Common myeloid progenitor, CD34-positive (primary cell): ENCODE results near the gene CASKIN2.

ENCODE experiments used
- CTCF ChIA-PET: fragments of 350-600 bp; sonication (Branson Sonifier 250); formaldehyde crosslinking; loops from one replicate; lab custom pipeline; 2021; ENCODE audit warnings: antibody characterized with exemption; lab: Charles Lee
- POLR2A ChIA-PET: fragments of 350-600 bp; sonication (Branson Sonifier 250); formaldehyde crosslinking; loops from one replicate; lab custom pipeline; 2021; ENCODE audit warnings: antibody characterized with exemption; lab: Charles Lee
- DNase-seq, 3 donors: peaks; one replicate each; pipeline versions ENCODE4 v3.0.0 to v3.0.0-alpha.2; 2013
- H3K27ac ChIP-seq, 2 experiments: 1 replicate in 1 of 2; 2 replicates in 1 of 2; pipeline ENCODE4 v1.7.0; 2013; ENCODE audit warnings: inconsistent platforms in 2 of 2, low read length in 2 of 2, mild to moderate bottlenecking in 2 of 2, low read depth in 1 of 2, moderate library complexity in 1 of 2; ENCODE audit not compliant: severe bottlenecking in 2 of 2, insufficient read depth in 1 of 2, poor library complexity in 1 of 2
- H3K27me3 ChIP-seq, 5 experiments: replicated peaks in 2 of 5; 1 replicate in 3 of 5; 2 replicates in 2 of 5; pipeline versions ENCODE4 v1.6.1 to v1.7.0; 2013; ENCODE audit warnings: low read length in 4 of 5, mild to moderate bottlenecking in 2 of 5, moderate library complexity in 2 of 5, inconsistent platforms in 1 of 5; ENCODE audit not compliant: insufficient read depth in 5 of 5, control insufficient read depth in 4 of 5
- H3K36me3 ChIP-seq, 4 experiments: 1 replicate in 2 of 4; 2 replicates in 2 of 4; pipeline versions ENCODE4 v1.6.1 to v1.7.0; 2013; ENCODE audit warnings: low read length in 3 of 4, control low read depth in 1 of 4, mild to moderate bottlenecking in 1 of 4; ENCODE audit not compliant: control insufficient read depth in 4 of 4, insufficient read depth in 4 of 4
- H3K4me1 ChIP-seq, 4 experiments: 1 replicate in 3 of 4; 2 replicates in 1 of 4; pipeline versions ENCODE4 v1.6.1 to v1.7.1; 2013; ENCODE audit warnings: low read length in 3 of 4, mild to moderate bottlenecking in 3 of 4, control low read depth in 1 of 4, inconsistent platforms in 1 of 4, moderate library complexity in 1 of 4; ENCODE audit not compliant: control insufficient read depth in 4 of 4, insufficient read depth in 4 of 4; ENCODE audit errors: control extremely low read depth in 1 of 4
- H3K4me3 ChIP-seq, 7 experiments: 1 replicate in 4 of 7; 2 replicates in 3 of 7; pipeline versions ENCODE4 v1.5.1 to v1.7.0; 2013; ENCODE audit warnings: mild to moderate bottlenecking in 7 of 7, low read length in 6 of 7, moderate library complexity in 6 of 7, inconsistent platforms in 2 of 7, low read depth in 2 of 7, control low read depth in 1 of 7; ENCODE audit not compliant: insufficient read depth in 4 of 7, control insufficient read depth in 1 of 7; ENCODE audit errors: extremely low read depth in 1 of 7
- H3K9me3 ChIP-seq, 5 experiments: 1 replicate in 4 of 5; 2 replicates in 1 of 5; pipeline versions ENCODE4 v1.6.1 to v1.7.1; 2013; ENCODE audit warnings: low read length in 4 of 5, mild to moderate bottlenecking in 2 of 5, inconsistent platforms in 1 of 5, low read depth in 1 of 5, moderate library complexity in 1 of 5; ENCODE audit not compliant: control insufficient read depth in 4 of 5, insufficient read depth in 2 of 5; ENCODE audit errors: control extremely low read depth in 1 of 5
- WGBS: methylation state at CpG from one replicate; pipeline ENCODE4 v1.1.5; 2013; ENCODE audit not compliant: insufficient coverage; 5-methylcytosine and 5-hydroxymethylcytosine counted together

Gene CASKIN2

DNA sequence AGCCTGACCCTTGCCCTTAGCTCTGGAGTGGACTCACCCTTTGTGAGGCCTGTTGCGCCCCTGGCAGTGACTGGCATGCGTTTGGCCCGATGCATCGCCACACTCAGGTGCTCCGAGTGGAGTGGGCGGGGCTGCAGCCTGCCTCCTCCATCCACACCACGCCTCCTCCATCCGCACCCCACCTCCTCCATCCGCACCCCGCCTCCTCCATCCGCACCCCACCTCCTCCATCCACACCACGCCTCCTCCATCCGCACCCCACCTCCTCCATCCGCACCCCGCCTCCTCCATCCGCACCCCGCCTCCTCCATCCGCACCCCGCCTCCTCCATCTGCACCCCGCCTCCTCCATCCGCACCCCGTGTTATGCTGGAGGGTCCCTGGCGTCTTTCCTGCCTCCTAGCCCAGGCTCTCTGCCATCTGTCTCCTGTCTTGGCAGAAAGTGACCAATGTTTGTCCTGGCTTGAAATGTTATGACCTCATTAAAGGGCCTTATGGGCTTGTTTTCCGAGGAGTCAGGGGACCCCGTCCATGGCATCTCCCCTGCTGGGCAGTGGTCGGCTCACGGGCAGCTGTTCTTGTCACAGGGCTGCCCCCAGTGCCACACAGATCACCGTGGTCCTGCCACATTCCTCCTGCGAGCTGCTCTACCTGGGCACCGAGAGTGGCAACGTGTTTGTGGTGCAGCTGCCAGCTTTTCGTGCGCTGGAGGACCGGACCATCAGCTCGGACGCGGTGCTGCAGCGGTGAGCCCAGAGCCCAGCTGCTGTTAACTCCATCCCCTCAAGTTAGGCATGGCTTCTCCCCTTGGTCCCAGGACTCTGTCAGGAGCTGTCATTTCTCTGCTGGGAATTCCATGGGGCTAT lies 43.6 kb upstream of the CASKIN2 start:
- ChIA-PET CTCF (interaction anchor here (0.8 to 1.6 kb wide), 6 partner anchors 7 to 148 kb away, joined by 3 to 5 read pairs (median 3); partner anchors contain the start of gene MYO15B), POLR2A (no interaction called here)
- Histone ChIP-seq H3K4me3 (no peak overlapping the region), H3K27me3 (no peaks in the 10 kb centered on the region), H3K4me1 (no peaks in the 10 kb centered on the region), H3K27ac (no peak overlapping the region), H3K9me3 (no peaks in the 10 kb centered on the region), H3K36me3 (peaks cover 2 to 11% (median 5%) of the 10 kb centered on the region in 4 experiments)
- DNase-seq = no peak
- WGBS = 95% methylated on average over 17 of the region's 38 CpGs

DNA sequence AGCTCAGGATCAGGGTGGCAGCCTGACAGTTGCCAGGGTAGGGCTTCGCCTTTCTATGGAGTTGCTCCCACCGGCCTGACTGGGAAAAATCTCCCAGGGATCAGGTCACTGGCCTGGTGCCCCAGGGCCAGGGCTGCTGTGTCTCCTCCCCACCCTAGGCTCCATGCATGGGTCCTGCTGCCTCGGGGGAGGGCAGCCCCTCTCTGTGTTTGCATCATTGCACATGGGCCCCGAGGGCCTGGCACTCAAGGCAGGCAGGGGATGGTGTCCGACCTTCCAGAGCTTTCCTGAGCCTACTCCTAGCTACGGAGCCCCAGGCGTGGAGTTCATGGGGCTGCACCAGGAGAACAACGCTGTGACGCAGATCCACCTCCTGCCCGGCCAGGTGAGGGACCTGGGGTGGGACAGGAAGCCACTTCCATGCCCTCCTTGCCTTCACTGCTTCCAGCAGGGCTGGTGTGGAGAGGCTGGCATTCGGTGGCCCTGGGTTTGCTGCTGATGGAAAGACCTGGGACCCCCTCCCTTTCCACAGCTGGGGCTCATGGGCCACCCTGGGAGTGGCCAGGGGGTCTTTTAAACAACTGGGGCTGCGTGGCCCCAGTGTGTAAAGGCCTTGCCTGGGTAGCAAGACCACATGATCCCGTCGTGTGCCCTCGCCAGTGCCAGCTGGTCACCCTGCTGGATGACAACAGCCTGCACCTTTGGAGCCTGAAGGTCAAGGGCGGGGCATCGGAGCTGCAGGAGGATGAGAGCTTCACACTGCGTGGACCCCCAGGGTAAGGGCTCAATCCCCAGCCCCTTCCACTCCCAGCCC lies 42.7 kb upstream of the CASKIN2 start:
- peaks cover 0 to 7% (median 0%) of the 10 kb centered on the region in 4 experiments for H3K4me1 ChIP-seq
- no peak for DNase-seq
- CTCF ChIA-PET = interaction anchor here (0.8 to 1.6 kb wide), 4 partner anchors 13 to 148 kb away, joined by 3 to 5 read pairs (median 4); partner anchors contain the start of gene MYO15B
- POLR2A ChIA-PET = no interaction called here
- H3K4me3 ChIP-seq = no peak overlapping the region
- peaks cover 0 to 4% (median 1%) of the 10 kb centered on the region in 4 experiments for H3K36me3 ChIP-seq
- 96% methylated on average over 18 of the region's 18 CpGs for WGBS
- H3K27ac ChIP-seq = no peak overlapping the region
- no peaks in the 10 kb centered on the region for H3K9me3 ChIP-seq
- H3K27me3 ChIP-seq = no peaks in the 10 kb centered on the region

DNA sequence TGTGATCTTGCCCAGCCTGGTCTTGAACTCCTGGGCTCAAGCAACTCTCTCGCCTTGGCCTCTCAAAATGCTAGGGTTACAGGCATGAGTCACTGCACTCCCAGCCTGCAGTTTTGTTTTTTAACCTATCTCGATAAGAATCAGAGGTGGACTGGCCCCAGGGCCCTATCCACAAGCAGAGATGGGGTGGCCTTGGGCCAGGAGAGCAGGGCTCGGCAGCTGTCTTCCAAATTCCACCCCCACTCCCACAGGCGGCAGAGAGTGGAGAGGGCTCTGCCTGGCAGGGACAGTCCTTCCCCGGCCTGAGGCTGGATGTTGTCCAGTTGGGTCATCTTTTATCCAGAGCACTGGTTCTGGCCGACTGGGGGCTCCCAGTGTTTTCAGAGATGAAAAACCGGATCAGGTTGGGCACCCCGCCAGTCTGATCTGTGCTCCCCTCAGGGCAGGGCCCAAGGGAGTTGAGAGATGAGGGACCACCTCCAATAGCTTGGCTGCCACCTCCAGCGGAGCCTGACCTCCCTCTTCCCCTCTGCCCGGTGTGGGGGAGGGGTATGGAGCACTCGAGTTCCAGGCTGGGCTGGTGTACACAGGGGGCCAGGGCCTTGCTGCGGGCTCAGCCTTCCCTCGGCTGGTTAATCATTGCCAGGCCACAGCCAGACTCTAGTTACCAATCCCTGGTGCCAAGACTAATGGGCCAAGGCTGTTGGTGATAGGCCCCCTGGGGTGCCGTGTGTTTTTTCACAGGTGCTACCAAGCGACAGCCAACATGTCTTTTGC lies 41.9 kb upstream of the CASKIN2 start:
- CTCF ChIA-PET = interaction anchor here (1.4 to 1.6 kb wide), 2 partner anchors 14 to 31 kb away, joined by 4 to 5 read pairs; partner anchors contain the start of gene MYO15B
- no peaks in the 10 kb centered on the region for H3K9me3 ChIP-seq
- no peaks in the 10 kb centered on the region for H3K27me3 ChIP-seq
- no peak overlapping the region for H3K27ac ChIP-seq
- H3K36me3 ChIP-seq = peaks cover 0 to 3% (median 0%) of the 10 kb centered on the region in 4 experiments
- no peak for DNase-seq
- POLR2A ChIA-PET = no interaction called here
- WGBS = 95% methylated on average over 11 of the region's 15 CpGs
- H3K4me1 ChIP-seq = peaks cover 0 to 11% (median 0%) of the 10 kb centered on the region in 4 experiments
- H3K4me3 ChIP-seq = no peak overlapping the region

GRCh38 chr17:75555679-75556153 lies 40.4 kb upstream of the CASKIN2 start:
- ChIA-PET CTCF (no interaction called here), POLR2A (no interaction called here)
- Histone ChIP-seq H3K27ac (no peak overlapping the region), H3K27me3 (no peaks in the 10 kb centered on the region), H3K4me3 (no peak overlapping the region), H3K36me3 (peaks cover 0 to 3% (median 0%) of the 10 kb centered on the region in 4 experiments), H3K4me1 (peaks cover 0 to 11% (median 0%) of the 10 kb centered on the region in 4 experiments), H3K9me3 (no peaks in the 10 kb centered on the region)
- no peak for DNase-seq
- 92% methylated on average over 18 of the region's 21 CpGs for WGBS

DNA sequence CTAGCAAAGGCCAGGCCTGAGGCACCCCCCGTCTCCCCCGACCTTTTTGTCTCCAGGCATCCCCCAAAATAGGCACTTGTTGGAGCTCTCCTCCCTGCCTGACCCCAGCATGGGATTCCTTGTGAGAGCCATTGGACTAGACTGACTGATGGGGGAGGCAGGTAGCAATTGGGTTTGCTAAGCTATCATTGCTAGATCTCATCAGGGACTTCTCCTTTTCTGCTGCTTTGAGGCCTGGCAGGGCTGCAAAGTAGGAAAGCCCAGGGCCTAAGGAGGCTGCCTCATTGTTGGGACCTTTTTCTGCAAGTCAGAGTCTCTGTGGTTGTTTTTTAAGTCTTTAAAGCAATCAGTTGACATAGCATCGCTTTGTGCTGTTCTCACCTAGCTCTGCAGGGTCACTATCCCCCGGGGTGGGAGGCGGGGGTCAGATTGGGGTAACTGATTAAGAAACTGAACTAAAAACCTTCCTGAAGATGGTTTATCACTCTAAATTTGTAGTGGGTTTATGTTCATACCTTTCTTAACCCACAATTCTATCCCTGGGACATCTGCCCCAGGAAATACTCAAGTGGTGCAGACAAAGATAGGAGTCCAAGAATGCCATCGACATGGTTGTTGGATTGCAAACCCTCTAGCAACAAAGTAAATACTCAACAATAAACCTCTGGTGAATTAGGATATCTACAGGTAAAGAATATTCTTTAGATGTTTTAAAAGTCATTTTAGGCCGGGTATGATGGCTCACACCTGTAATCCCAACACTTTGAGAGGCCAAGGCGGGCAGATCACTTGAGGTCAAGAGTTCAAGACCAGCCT lies 38.2 kb upstream of the CASKIN2 start:
- 64% methylated on average over 5 of the region's 8 CpGs for WGBS
- no peaks in the 10 kb centered on the region for H3K27me3 ChIP-seq
- peak overlapping the region in 1 of 2 experiments; percentile 40 for H3K27ac ChIP-seq
- H3K36me3 ChIP-seq = peaks cover 0 to 3% (median 0%) of the 10 kb centered on the region in 4 experiments
- POLR2A ChIA-PET = interaction anchor here (1.0 kb wide), 1 partner anchor 35 kb away, joined by 4 read pairs; no protein-coding TSS in a partner anchor
- H3K4me3 ChIP-seq = no peak overlapping the region
- H3K4me1 ChIP-seq = peaks cover 0 to 11% (median 0%) of the 10 kb centered on the region in 4 experiments
- CTCF ChIA-PET = interaction anchor here (0.6 to 2.0 kb wide), 6 partner anchors 18 to 93 kb away, joined by 3 to 5 read pairs (median 4); partner anchors contain the start of genes MYO15B and SMIM5
- DNase-seq = peak; percentile 40 to 80 (median 69)
- H3K9me3 ChIP-seq = no peaks in the 10 kb centered on the region
